Superior temporal gyrus (tissue), 1 donor: ENCODE data around the gene CNPY3.
"Not testable (repeated sequence)": the region's sequence is repeated elsewhere in the genome, so short reads cannot be mapped to it uniquely, and the experiment has no call there.

Experiments used
- DNase-seq: peaks from one replicate; pipeline ENCODE4 v3.0.0-alpha.2; 2016; ENCODE audit errors: extremely low spot score

The CNPY3 gene

DNA sequence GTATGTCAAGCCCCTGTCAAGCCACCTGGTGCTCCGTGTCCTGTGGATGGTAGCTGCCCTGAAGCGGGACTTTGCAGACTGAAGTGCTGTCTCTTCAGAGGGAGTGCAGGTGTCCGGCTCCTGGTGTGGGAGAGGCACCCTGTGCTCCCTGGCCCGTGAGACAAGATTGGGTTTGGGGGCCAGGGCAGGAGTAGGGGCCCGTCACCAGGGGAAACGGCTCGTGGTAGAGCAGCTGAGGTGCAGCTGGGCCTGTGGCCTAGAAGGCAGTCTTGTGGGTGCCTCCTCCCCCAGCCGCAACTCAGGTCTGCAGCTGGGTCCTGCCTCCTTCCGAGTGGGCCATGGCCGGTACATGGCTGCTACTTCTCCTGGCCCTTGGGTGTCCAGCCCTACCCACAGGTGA lies 13.5 kb upstream of the CNPY3 start, which contains the start of gene PTCRA:
Gene PTCRA, plus strand, starts transcription at position 322 of the 400 bp plus-strand sequence. Its CDS starts 17 bp downstream, at position 339.
- no peak for DNase-seq

- no peak for DNase-seq
These were observed 13.0 kb upstream of the CNPY3 start for GRCh38 chr6:42916288-42916687.

DNA sequence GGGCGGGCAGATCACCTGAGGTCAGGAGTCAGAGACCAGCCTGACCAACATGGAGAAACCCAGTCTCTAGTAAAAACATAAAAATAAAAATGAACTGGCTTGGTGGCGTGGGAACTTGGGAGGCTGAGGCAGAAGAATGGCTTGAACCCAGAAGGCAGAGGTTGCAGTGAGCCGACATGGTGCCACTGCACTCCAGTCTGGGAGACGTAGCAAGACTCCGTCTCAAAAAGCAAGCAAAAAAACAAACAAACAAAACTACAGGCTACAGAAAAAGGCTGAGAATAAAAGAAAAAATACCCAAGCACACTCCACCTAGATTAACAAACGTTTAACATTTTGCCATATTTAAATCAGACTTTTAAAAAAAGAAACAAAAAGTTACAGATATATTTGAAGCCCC lies 7.5 kb upstream of the CNPY3 start:
- no peak for DNase-seq

GRCh38 chr6:42923666-42924065 lies 5.6 kb upstream of the CNPY3 start:
- no peak for DNase-seq

- no peak for DNase-seq
These were observed 3.9 kb upstream of the CNPY3 start for GRCh38 chr6:42925248-42925857.

DNA sequence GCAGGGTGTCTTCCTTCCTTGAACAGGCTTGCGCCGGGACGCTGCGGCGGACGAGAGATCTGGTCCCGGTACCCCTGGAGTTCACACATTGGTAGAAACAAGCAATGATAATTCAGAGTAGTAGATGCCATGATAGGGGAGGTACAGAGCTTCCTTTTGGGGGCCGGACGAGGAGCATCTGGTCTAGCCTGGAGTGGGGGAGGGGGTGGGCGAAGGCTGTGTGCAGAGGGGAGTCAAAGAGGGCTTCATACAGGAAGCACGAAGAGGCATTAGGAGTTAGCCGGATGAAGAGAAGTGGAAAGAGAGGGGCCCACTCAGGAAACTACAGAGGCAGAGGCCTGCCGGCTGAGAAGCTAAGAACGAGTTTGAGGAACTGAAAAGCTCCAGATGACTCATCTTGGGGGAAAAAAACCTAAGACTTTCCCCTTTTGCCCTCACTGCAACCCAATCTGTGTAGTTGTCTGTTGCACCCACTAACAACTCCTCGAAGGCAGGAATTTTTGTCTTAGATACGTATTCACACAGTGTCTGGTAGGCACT lies 611 bp downstream of the CNPY3 start:
- peak; percentile 38 for DNase-seq

- no peak for DNase-seq
These were observed 3.1 kb downstream of the CNPY3 start for GRCh38 chr6:42932412-42932811.

GRCh38 chr6:42933205-42933604 lies 3.9 kb downstream of the CNPY3 start:
- peak; percentile 16 for DNase-seq

- no peak for DNase-seq
These were observed 6.0 kb downstream of the CNPY3 start for GRCh38 chr6:42935322-42935721.

GRCh38 chr6:42936398-42936797 lies 7.1 kb downstream of the CNPY3 start:
- no peak for DNase-seq

DNA sequence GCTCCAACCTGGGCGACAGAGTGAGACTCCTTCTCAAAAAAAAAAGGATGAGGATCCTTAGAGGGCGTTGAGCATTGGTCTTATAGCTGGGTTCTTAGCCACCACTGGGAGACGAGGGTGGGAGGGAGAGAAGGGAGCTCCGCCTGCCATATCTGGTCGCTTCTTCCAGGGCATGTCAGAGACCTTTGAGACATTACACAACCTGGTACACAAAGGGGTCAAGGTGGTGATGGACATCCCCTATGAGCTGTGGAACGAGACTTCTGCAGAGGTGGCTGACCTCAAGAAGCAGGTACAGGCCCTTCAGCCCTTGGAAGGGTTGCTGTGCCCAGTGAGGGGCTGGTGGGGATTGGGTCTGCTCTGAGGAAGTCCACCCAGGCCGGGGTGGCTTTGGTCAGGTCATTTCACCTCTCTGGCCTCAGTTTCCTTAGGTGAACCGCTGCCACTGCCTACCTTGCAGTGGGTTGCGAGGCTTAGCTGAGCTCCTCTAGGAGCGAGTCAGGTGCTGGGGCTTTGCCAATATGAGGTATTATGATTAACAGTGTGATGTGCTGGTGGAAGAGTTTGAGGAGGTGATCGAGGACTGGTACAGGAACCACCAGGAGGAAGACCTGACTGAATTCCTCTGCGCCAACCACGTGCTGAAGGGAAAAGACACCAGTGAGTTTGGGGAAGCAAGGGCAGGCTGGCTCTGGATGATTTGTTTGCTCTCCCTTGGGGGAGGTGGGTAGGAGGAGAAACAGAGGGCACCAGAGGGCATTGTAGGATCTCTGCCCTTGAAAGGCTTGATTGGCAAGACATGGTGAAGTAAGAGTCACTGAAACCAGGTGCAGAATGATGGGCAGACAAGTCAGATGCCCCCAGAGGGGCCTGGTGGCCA lies 8.5 kb downstream of the CNPY3 start:
- DNase-seq = no peak

DNA sequence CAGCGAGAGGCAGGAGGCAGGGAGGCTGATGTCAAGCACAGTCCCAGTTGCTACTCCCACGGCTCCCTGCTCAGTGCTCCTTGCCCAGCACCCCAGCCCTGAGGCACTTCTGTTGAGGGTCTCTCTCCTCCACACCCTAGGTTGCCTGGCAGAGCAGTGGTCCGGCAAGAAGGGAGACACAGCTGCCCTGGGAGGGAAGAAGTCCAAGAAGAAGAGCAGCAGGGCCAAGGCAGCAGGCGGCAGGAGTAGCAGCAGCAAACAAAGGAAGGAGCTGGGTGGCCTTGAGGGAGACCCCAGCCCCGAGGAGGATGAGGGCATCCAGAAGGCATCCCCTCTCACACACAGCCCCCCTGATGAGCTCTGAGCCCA lies 9.1 kb downstream of the CNPY3 start:
- no peak for DNase-seq

DNA sequence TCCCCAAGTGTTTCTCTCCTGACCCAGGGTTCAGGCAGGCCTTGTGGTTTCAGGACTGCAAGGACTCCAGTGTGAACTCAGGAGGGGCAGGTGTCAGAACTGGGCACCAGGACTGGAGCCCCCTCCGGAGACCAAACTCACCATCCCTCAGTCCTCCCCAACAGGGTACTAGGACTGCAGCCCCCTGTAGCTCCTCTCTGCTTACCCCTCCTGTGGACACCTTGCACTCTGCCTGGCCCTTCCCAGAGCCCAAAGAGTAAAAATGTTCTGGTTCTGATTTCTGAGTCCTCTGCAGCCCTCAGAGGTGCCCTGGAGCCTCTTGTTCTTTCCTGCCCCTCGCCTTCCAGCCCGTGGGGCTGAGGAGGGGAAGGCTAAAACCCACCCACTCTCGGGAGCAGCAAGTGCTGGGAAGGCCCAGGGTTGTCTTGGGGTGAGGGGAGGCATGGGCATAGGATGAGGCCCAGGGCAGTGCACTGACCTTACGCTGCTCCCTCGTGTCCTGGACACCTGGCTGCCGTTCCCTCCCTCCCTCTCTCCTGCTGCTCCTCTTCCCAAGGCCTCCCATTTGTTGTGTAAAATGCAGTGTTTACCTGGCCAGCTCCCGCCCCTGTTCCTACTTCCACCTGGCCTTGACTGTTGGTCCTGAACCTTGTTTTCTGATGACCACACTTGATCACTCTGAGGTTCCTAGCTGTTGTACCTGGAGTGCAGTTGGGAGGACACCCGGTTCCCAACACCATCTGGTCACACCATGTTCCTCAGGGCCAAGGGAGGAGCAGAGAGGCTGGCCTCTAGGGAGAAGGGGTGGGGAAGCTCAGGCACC lies 9.9 kb downstream of the CNPY3 start:
- no peak for DNase-seq

DNA sequence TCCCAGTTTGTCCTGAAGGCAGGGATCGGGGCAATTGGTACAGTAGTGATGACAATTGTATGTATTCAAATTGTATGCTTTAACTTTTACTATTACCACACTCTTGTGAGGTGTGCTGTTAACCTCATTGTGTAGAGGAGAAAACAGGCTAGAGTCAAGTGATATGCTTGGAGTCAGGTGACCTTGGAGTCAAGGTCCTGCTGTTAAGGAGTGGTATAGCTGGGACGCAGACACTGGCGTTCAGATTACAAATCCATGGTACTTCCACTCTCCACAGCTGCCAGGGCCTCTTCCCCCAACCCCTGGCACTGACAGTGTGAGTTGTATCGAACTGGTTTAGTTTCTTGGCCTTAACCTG lies 10.5 kb downstream of the CNPY3 start:
- no peak for DNase-seq

DNA sequence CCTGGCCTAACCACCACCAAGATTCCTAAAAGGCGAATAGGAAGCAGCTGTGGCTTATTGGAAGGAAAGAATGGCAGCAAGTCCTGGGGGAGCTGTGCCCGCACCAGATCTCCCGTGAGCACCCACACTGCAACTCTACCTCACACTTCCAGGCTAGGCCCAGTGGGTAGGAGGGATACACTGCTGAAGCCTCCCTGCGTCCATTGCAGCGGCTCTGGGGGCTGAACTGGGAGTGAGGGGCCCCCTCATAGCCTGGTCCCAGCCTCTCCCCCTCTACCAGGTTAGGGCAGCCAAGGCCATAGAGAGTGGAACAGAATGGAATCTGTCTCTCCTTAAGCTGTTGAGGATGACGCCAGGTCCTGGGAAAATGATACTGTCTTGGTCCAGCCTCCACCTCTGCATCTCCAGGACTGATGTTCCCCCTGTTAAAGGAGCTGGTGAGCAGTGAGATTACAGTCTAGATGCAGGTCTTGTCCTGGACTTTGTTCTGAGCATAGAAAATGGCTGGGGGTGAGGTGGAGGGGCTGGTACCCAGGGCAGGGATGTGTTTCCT lies 11.3 kb downstream of the CNPY3 start:
- no peak for DNase-seq

DNA sequence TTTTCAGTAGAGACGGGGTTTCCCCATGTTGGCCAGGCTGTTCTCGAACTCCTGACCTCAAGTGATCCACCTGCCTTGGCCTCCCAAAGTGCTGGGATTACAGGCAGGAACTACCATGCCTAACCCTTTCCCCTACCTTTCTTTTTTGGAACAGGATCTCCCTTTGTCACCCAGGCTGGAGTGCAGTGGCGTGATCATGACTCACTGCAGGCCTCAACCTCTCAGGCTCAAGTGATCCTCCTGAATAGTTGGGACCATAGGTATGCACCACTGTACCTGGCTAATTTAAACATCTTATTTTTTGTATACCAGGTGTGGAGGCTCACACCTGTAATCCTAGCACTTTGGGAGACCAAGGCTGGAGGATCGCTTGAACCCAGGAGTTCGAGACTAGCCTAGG lies 12.1 kb downstream of the CNPY3 start:
- DNase-seq = not testable (repeated sequence)

- DNase-seq = no peak
These were observed 13.2 kb downstream of the CNPY3 start for GRCh38 chr6:42942444-42942843.

- peak; percentile 18 for DNase-seq
These were observed 18.7 kb downstream of the CNPY3 start for GRCh38 chr6:42947950-42948349.

- DNase-seq = no peak
These were observed 23.1 kb downstream of the CNPY3 start for GRCh38 chr6:42952389-42952788.

- not testable (repeated sequence) for DNase-seq
These were observed 25.1 kb downstream of the CNPY3 start for GRCh38 chr6:42954405-42954804.

DNA sequence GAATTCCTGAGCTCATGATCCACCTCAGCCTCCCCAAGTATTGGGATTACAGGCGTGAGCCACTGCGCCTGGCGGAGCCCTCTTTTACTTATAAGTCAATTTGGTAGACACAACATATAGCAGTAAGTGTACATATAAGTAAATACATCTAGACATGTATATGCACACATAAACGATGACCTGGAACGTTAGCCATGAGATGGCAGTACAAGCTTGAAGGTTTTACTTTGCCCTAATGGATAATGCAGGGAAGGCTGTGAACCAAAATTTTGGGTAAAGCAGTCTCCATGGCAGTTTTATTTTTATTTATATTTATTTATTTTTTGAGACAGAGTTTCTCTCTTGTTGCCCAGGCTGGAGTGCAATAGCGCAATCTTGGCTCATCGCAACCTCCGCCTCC lies 28.8 kb downstream of the CNPY3 start:
- no peak for DNase-seq

- DNase-seq = no peak
These were observed 30.6 kb downstream of the CNPY3 start for GRCh38 chr6:42959917-42960242.
